HG03159 (cell line): ENCODE results near the gene NUDT21.
"Not testable (repeated sequence)": the region's sequence is repeated elsewhere in the genome, so short reads cannot be mapped to it uniquely, and the experiment has no call there.

Experiments
- ATAC-seq: cut with Tn5 transposase; IDR thresholded peaks from one replicate; pipeline ENCODE4 v1.9.1; 2021; ENCODE audit warnings: mild to moderate bottlenecking, moderate library complexity; ENCODE audit not compliant: unreplicated experiment

Gene NUDT21

DNA sequence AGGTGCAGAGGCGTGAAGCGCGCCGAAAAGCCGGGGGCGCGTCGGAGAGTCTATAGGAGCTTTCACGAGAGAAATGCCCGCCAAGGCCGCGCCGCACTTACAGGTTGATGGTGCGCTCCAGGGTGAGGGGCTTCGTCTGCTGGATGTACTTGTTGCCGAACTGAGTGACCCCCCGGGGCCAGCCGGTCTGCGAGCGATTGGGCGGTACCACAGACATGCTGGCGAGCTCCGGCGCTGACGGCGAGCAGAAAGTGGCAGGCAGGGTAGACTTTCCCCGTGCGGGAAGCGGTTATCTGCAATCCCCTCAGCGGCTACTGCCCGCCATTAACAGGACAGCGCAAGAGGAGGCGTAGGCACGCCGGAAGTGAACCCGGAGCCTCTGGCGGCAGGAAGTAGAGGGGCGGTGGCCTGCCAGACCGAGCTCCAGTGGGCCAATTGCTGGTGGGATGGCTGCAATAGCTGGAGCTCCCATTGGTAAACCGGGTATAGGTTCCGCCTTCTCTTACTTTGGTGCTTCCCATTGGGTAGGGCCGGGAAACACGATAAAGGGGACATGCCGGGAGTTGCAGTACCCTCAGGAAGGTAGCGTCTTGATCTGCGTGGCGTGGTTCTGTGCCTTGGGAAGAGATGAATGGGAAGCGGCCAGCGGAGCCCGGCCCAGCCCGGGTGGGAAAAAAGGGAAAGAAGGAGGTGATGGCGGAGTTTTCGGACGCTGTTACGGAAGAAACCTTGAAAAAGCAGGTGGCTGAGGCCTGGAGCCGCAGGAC lies at the start of gene NUDT21, which contains the start of gene OGFOD1:
NUDT21 (minus strand) TSS at position 347 of the 767 bp plus-strand sequence; CDS start at position 217, 130 bp downstream.
OGFOD1 (plus strand) TSS at position 569 of the 767 bp plus-strand sequence; CDS start at position 628, 59 bp downstream.
- ATAC-seq: peak; percentile 98

- no peak for ATAC-seq
These were observed 42.7 kb upstream of the NUDT21 start for GRCh38 chr16:56493815-56494214.

DNA sequence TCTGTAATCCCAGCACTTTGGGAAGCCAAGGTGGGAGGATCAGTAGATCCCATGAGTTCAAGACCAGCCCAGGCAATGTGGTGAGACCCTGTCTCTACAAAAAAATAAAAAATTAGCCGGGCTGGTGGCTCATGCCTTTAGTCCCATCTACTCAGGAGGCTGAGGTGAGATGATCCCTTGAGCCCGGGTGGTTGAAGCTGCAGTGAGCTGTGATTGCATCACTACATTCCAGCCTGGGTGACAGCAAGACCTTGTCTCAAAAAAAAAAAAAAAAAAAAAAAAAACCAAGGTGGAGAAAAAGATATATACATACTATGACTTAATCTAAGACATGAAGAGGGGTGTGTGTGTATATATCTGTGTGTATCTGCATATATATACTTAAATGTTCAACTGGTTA lies 42.0 kb upstream of the NUDT21 start:
- ATAC-seq: no peak

DNA sequence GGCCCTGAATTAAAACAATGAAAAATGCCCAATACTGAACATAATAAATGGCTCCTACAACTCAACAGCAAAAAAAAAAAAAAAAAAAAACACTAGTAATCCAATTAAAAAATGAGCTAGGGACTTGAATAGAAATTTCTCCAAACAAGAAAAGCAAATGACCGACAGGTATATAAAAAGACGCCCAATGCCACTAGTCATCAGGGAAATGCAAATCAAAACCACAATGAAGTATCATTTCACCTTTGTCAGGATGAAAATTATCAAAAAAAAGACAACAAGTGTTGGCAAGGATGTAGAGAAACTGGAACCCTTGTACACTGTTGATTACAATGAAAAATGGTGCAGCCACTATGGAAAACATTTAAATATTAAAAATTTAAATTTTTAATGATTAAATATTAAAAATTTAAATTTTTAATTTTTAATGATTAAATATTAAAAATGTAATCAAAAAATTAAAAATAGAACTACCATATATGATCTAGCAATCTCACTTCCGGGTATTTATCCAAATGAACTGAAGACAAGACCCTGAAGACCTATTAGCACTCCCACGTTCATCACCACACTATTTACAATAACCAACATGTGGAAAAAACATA lies 40.6 kb upstream of the NUDT21 start:
- ATAC-seq: no peak

DNA sequence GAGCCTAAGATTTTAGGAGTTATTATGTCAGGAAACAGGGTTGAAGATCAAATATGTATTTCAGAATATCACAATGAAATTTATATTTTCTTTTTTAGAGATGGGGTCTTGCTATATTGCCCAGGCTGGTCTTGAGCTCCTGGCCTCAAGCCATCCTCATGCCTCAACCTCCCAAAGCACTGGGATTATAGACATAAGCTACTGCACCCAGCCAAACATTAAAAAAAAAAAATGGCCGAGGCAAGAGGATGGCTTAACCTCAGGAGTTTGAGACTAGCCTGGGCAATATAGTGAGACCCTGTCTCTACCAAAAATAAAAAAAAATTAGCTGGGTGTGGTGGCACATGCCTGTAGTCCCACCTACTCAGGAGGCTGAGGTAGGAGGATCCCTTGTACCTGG lies 37.7 kb upstream of the NUDT21 start:
- not testable (repeated sequence) for ATAC-seq

DNA sequence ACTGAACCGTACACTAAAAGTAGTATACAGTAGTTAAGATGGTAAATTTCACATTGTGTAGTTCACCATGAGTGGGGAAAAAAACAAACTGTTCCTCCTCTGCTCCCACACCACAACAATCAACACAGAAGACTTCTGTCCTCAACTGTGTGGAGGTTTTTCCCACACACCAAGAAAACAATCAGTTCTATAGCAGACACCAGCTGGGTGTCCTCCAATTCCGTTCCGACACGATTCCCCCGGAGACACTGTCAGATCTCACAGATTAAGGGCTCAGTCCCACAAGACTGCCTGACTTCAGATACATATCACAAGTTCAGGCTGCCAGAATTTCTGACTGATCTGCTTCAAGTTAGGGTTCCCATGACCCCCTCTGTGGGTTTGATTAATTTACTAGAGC lies 36.9 kb upstream of the NUDT21 start:
- ATAC-seq: no peak

DNA sequence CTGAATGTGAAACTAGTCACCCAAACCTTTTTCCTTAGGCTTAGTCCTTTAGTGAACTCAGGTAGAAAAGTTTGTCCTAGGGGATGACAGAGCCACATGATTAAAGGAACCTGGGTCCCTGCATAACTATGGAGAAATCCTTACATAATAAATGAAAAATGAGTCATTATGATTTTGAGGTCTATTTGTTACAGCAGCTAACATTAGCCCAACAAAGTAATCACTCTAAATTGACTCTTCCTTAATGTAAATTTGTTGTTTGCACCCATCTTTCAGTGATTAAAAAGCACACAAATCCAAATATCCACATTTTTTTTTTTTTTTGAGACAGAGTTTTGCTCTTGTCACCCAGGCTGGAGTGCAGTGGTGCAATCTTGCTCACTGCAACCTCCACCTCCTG lies 32.3 kb upstream of the NUDT21 start:
- no peak for ATAC-seq

- no peak for ATAC-seq
These were observed 31.6 kb upstream of the NUDT21 start for GRCh38 chr16:56482683-56483236.

GRCh38 chr16:56481468-56482122 lies 30.5 kb upstream of the NUDT21 start:
- ATAC-seq: no peak

GRCh38 chr16:56480776-56481467 lies 29.8 kb upstream of the NUDT21 start:
- no peak for ATAC-seq

- no peak for ATAC-seq
These were observed 28.3 kb upstream of the NUDT21 start for GRCh38 chr16:56479469-56479868.

DNA sequence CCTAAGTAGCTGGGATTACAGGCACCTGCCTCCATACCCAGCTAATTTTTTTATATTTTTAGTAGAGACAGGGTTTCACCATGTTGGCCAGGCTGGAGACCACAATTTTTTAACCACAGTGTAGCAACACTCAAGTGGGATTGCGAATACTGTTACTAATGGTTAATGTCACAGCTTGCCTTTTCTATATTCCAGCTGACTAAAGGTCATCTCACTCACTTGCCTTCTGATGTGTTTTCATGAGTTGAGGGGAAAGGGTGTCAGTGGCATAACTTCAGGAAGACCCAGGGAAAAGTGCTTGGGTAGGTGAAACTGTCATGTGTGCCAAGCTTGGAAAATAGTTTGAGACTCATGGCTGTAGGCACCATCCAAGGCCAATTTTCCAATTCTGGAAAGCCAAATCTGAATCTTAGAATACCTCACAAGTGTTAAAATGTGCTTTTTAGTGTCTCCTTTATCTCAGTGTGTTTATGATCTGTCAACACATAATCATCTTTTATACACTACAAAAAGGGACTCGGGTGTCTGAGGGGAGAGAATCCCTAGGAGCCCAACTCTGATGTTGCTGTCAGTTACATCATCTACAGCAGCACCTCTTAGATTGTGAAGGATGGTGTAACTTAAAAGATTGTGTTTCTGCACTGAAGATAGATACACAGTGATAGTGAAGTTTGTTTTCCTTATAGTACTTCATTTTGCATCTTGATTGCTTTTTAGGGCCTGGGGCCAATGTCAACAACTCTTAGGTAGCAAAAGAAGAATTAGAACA lies 27.3 kb upstream of the NUDT21 start:
- no peak for ATAC-seq

- no peak for ATAC-seq
These were observed 26.2 kb upstream of the NUDT21 start for GRCh38 chr16:56477096-56477878.

DNA sequence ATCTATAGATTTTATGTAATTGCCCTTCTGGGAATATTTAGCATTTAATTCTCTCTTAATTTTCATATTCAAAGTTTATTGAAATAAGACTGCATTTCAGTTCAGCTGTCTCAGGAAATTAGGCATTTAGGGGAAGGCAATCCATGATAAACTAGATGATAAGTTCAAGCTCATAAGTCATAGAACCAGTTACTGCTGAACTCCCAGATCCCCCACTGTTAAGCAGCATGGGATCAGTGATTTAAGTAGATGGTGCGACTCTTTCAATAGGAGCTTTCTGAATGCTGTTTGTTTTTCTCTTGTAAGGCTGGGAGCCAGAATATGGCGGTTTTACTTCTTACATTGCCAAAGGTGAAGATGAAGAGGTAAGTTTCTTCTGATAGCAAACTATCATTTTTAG lies 24.1 kb upstream of the NUDT21 start:
- ATAC-seq: no peak

DNA sequence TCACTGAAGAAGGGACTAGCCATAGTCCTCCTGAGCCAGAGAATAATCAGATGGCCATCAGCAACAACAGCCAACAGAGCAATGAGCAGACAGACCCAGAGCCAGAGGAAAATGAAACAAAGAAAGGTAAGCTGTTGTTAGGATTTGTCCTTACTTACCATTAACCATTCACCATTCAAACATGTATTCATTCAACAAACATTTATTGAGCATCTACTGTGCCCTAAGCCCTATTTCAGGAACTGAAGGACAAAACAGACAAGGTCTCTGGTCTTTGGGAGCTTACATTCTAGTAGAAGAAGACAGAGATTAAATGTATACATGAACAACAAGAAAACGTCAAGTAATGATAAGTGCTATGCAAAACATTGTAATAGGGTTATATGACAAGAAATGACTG lies 19.5 kb upstream of the NUDT21 start:
- ATAC-seq: no peak

GRCh38 chr16:56470232-56470631 lies 19.1 kb upstream of the NUDT21 start:
- no peak for ATAC-seq

GRCh38 chr16:56469748-56470147 lies 18.6 kb upstream of the NUDT21 start:
- ATAC-seq: no peak

GRCh38 chr16:56468800-56469199 lies 17.7 kb upstream of the NUDT21 start:
- ATAC-seq: no peak

- no peak for ATAC-seq
These were observed 15.2 kb upstream of the NUDT21 start for GRCh38 chr16:56466344-56466743.
